ENCODE data around the gene PHLDA2. TPM values are rescaled to one million over a fixed set of nuclear protein-coding genes. Genes with fewer than 3 reads are reported as not detected.

Gene PHLDA2
- total RNA-seq, 2 experiments from 2014 or later, result 0.16 to 0.34 TPM

- BruUV-seq (replicated peaks), result no TSS peak
- no peak overlapping the region for H3K27ac ChIP-seq (ENCODE audit: low read depth, low read length, poor library complexity, severe bottlenecking)
- no peaks in the 10 kb centered on the region for H3K36me3 ChIP-seq (ENCODE audit: insufficient read depth, low read length)
- no peak for DNase-seq (ENCODE audit: low spot score)
- no peak overlapping the region for H3K4me2 ChIP-seq (ENCODE audit: low read length)
- no peaks in the 10 kb centered on the region for H3K9me2 ChIP-seq (ENCODE audit: insufficient read depth, low read length)
- no peaks in the 10 kb centered on the region for H3K79me2 ChIP-seq (ENCODE audit: insufficient read depth, low read depth, low read length)
- CTCF ChIA-PET (ENCODE audit: unreplicated experiment), result interaction anchor here (0.6 kb wide), 1 partner anchor 155 kb away, joined by 3 read pairs; no protein-coding TSS in a partner anchor
- peaks cover 18% of the 10 kb centered on the region for H3K4me1 ChIP-seq (ENCODE audit: insufficient read depth, low read length, poor library complexity, severe bottlenecking)
- intact Hi-C loops (cut with micrococcal nuclease; ENCODE audit: unreplicated experiment), result no loop called here
- no peak overlapping the region for H3K4me3 ChIP-seq (ENCODE audit: low read depth, low read length, poor library complexity, severe bottlenecking)
- no peak for TF ChIP-seq EZH2phosphoT487 (IDR thresholded peaks at IDR 0.05; ENCODE audit: borderline replicate concordance, low read depth, low read length)
- TF ChIP-seq, protein P1, sequence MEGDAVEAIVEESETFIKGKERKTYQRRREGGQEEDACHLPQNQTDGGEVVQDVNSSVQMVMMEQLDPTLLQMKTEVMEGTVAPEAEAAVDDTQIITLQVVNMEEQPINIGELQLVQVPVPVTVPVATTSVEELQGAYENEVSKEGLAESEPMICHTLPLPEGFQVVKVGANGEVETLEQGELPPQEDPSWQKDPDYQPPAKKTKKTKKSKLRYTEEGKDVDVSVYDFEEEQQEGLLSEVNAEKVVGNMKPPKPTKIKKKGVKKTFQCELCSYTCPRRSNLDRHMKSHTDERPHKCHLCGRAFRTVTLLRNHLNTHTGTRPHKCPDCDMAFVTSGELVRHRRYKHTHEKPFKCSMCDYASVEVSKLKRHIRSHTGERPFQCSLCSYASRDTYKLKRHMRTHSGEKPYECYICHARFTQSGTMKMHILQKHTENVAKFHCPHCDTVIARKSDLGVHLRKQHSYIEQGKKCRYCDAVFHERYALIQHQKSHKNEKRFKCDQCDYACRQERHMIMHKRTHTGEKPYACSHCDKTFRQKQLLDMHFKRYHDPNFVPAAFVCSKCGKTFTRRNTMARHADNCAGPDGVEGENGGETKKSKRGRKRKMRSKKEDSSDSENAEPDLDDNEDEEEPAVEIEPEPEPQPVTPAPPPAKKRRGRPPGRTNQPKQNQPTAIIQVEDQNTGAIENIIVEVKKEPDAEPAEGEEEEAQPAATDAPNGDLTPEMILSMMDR (conservative IDR thresholded peaks at IDR 0.05; ENCODE audit: low read length), result no peak
- no peaks in the 10 kb centered on the region for H3K9me3 ChIP-seq (ENCODE audit: low read length)
- no peak overlapping the region for H2AFZ ChIP-seq (ENCODE audit: low read length)
- H4K20me1 ChIP-seq (ENCODE audit: insufficient read depth, low read length), result no peaks in the 10 kb centered on the region
- POLR2A ChIA-PET, result no interaction called here
Observed at GRCh38 chr11:2916892-2917645, 12.2 kb downstream of the PHLDA2 start.

DNA sequence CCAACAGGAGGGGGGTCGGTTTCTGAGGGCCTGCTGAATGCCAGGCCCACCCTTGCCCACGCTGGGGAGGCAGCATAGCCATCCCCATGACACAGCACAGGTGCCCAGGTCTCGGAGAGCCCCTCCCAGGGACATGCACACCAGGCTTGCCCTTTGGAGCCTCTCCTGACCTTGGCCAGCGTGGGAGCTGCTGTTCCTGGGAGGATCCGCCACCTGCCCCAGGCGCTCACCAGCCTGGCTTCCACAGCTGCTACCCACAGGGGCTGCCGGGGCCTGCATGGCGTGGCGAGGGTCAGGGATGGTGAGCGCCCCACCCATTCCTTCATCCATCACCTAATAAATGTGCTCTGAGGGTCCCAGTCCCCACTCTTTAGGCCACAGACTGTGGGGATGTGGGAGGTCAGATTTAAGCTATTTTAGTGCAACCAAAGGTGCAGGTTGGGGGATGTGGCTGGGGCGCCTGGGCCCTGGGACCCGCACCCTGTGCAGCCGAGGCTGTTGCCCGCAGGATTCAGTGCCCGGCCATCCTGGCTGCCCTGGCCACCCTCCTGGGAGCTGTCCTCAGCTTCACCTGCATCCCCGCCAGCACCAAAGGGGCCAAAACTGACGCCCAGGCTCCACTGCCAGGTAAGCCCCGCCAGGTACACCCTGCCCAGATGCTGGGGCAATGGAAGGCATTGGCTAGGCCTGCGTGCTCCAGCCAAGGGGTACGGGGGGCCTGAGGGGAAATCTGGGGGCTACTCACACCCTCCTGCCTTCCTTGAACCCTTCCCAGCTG, 12.9 kb downstream of the PHLDA2 start:
- no peak overlapping the region for H2AFZ ChIP-seq (ENCODE audit: low read length)
- H3K9me3 ChIP-seq (ENCODE audit: low read length), result no peaks in the 10 kb centered on the region
- no peak overlapping the region for H3K27ac ChIP-seq (ENCODE audit: low read depth, low read length, poor library complexity, severe bottlenecking)
- peaks cover 18% of the 10 kb centered on the region for H3K4me1 ChIP-seq (ENCODE audit: insufficient read depth, low read length, poor library complexity, severe bottlenecking)
- DNase-seq (ENCODE audit: low spot score), result no peak
- no peaks in the 10 kb centered on the region for H4K20me1 ChIP-seq (ENCODE audit: insufficient read depth, low read length)
- no peaks in the 10 kb centered on the region for H3K36me3 ChIP-seq (ENCODE audit: insufficient read depth, low read length)
- TF ChIP-seq EZH2phosphoT487 (IDR thresholded peaks at IDR 0.05; ENCODE audit: borderline replicate concordance, low read depth, low read length), result no peak
- TF ChIP-seq, protein P1 (conservative IDR thresholded peaks at IDR 0.05; ENCODE audit: low read length), result no peak
- H3K9me2 ChIP-seq (ENCODE audit: insufficient read depth, low read length), result no peaks in the 10 kb centered on the region
- ChIA-PET POLR2A (no interaction called here), CTCF (ENCODE audit: unreplicated experiment) (interaction anchor here (0.6 kb wide), 1 partner anchor 156 kb away, joined by 3 read pairs; no protein-coding TSS in a partner anchor)
- H3K4me3 ChIP-seq (ENCODE audit: low read depth, low read length, poor library complexity, severe bottlenecking), result no peak overlapping the region
- no peaks in the 10 kb centered on the region for H3K79me2 ChIP-seq (ENCODE audit: insufficient read depth, low read depth, low read length)
- no peak overlapping the region for H3K4me2 ChIP-seq (ENCODE audit: low read length)
- BruUV-seq (replicated peaks), result no TSS peak
- intact Hi-C loops (cut with micrococcal nuclease; ENCODE audit: unreplicated experiment), result no loop called here

Measured in OCI-LY7 (cell line).